ENCODE results near the gene C17orf100.
A peak's percentile ranks its signal among the peaks of the same experiment; 100 is the strongest.

C17orf100 gene

DNA sequence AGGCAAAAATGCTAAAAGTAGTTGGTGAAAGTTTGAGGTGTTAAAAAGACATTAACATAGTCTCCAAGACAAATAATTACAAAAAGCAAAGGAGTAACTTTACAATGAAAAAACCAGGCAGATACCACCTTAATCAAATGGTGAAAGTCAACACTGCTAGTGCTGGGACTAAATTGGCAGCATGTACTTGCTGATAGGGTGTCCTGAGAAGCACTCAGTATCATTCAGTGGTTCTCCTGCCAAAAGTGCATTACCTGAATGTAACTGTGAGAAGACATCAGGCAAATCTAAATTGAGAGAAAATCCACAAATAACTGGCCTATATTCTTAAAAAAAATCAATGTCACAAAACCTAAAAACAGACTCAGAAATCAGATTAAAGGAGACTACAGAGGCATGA lies 19.0 kb upstream of the C17orf100 start:
- peaks cover 66% of the 10 kb centered on the region for H3K36me3 ChIP-seq (ENCODE audit: control insufficient read depth, insufficient read depth, low read length)
- H3K9ac ChIP-seq (ENCODE audit: low read depth, low read length), result no peak overlapping the region
- H3K4me3 ChIP-seq (ENCODE audit: low read depth, low read length), result no peak overlapping the region
- no peaks in the 10 kb centered on the region for H3K9me3 ChIP-seq (ENCODE audit: control insufficient read depth, insufficient read depth, low read length)
- H3K27ac ChIP-seq (ENCODE audit: low read depth, low read length), result no peak overlapping the region
- H3K27me3 ChIP-seq (ENCODE audit: control insufficient read depth, insufficient read depth, low read length), result no peaks in the 10 kb centered on the region
- no peaks in the 10 kb centered on the region for H3K4me1 ChIP-seq (ENCODE audit: control insufficient read depth, insufficient read depth, low read length)

DNA sequence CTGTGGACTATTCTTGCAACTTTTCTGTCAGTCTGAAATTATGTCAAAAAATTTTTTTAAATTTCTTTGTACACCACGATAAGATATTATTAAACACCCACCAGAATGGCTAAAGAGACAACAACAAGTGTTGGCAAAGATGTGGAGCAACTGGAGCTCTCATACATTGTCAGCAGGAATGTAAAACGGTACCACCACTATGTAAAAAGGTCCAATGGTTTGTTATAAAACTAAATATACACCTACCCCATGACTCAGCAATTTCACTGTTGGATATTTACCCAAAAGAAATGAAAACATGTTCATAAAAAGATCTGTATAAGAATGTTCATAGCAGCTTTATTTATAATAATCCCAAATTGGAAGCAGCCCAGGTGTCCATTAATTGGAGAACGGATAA lies 18.3 kb upstream of the C17orf100 start:
- H3K36me3 ChIP-seq (ENCODE audit: control insufficient read depth, insufficient read depth, low read length), result peaks cover 58% of the 10 kb centered on the region
- no peak overlapping the region for H3K27ac ChIP-seq (ENCODE audit: low read depth, low read length)
- H3K4me1 ChIP-seq (ENCODE audit: control insufficient read depth, insufficient read depth, low read length), result no peaks in the 10 kb centered on the region
- H3K27me3 ChIP-seq (ENCODE audit: control insufficient read depth, insufficient read depth, low read length), result no peaks in the 10 kb centered on the region
- H3K9me3 ChIP-seq (ENCODE audit: control insufficient read depth, insufficient read depth, low read length), result no peaks in the 10 kb centered on the region
- no peak overlapping the region for H3K9ac ChIP-seq (ENCODE audit: low read depth, low read length)
- H3K4me3 ChIP-seq (ENCODE audit: low read depth, low read length), result no peak overlapping the region

DNA sequence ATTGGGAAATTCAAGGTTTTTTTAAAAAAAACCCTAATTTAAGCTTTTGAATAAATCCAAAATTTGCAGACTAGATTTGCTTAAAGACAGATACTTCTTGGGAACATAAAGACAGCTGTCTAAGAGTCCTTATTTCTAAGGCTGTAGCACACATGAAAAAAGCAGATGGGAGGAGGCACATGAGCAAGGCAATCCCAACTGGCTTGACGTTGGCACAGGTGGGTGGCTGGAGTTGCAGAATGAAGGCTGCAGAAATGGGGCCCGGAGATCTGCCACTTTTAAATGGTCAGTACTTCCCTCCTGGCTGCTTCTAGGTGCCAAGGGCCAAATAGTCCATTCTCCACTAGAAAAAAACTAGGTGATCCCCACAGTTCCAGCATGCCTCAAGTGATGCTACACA lies 15.5 kb upstream of the C17orf100 start:
- H3K36me3 ChIP-seq (ENCODE audit: control insufficient read depth, insufficient read depth, low read length), result peaks cover 35% of the 10 kb centered on the region
- no peak overlapping the region for H3K4me3 ChIP-seq (ENCODE audit: low read depth, low read length)
- no peaks in the 10 kb centered on the region for H3K4me1 ChIP-seq (ENCODE audit: control insufficient read depth, insufficient read depth, low read length)
- H3K9me3 ChIP-seq (ENCODE audit: control insufficient read depth, insufficient read depth, low read length), result no peaks in the 10 kb centered on the region
- H3K9ac ChIP-seq (ENCODE audit: low read depth, low read length), result no peak overlapping the region
- no peak overlapping the region for H3K27ac ChIP-seq (ENCODE audit: low read depth, low read length)
- H3K27me3 ChIP-seq (ENCODE audit: control insufficient read depth, insufficient read depth, low read length), result no peaks in the 10 kb centered on the region

DNA sequence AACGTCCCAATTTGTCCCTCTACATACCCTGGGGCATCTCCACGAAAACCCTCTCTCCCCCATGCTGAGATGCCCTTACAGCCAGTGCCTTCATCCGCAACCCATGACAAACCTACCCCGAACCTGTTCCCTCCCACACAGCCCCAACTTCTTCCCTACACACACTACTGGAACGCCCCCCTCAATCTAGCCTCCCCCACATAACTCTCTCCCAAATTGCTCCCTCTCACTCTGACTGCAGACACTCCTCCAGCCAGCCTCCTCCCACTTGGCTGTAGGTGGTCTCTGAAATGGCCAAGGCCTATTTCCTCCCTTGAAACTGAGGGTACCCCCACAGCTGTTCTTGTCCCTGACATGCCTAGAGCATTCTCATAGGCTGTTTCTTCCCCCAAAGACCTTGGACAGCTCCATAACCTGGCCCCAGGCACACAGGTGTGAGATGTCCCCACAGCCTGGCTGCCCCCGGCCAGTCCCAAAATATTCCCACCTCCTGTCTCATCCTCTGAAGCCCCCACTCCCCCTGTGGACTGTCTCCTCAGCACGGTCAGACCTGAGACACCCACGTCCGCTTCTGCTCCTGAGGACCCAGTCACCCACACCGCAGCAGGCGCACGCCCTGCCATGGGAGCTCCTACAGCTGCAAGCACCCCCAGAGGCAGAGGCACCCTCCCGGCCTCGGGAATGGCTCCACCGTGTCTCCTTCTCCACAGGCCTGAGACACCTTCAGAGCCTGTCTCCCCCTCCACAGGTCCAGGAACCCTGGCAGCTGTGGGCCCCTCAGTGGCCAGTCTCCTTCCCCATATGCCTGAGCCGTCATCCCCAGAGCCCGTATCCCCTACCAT lies 14.7 kb upstream of the C17orf100 start:
- peaks cover 29% of the 10 kb centered on the region for H3K36me3 ChIP-seq (ENCODE audit: control insufficient read depth, insufficient read depth, low read length)
- H3K4me1 ChIP-seq (ENCODE audit: control insufficient read depth, insufficient read depth, low read length), result 0 out of 2 replicates have a peak, but pooled peaks cover 2% of the 10 kb centered on the region
- H3K4me3 ChIP-seq (ENCODE audit: low read depth, low read length), result no peak overlapping the region
- H3K9me3 ChIP-seq (ENCODE audit: control insufficient read depth, insufficient read depth, low read length), result no peaks in the 10 kb centered on the region
- H3K27me3 ChIP-seq (ENCODE audit: control insufficient read depth, insufficient read depth, low read length), result no peaks in the 10 kb centered on the region
- no peak overlapping the region for H3K9ac ChIP-seq (ENCODE audit: low read depth, low read length)
- H3K27ac ChIP-seq (ENCODE audit: low read depth, low read length), result no peak overlapping the region

DNA sequence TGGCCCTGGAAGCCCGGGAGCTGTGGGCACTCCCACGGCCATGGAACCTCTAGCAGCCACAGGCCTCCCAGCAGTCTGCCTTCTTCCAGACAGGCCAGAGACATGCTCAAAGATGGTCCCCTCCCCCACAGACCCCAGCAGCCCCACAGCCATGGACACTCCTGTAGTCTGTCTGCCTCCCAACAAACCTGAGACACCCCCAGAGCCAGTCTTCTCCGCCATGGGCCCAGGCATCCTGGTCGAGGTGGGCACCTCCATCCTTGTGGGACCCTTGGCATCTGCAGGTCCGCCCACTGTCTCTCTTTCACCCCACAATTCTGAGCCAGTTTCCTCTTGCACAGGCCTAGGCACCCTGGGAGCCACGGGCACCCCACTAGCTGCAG lies 14.1 kb upstream of the C17orf100 start:
- H3K4me1 ChIP-seq (ENCODE audit: control insufficient read depth, insufficient read depth, low read length), result 0 out of 2 replicates have a peak, but pooled peaks cover 6% of the 10 kb centered on the region
- no peak overlapping the region for H3K27ac ChIP-seq (ENCODE audit: low read depth, low read length)
- H3K4me3 ChIP-seq (ENCODE audit: low read depth, low read length), result no peak overlapping the region
- no peaks in the 10 kb centered on the region for H3K27me3 ChIP-seq (ENCODE audit: control insufficient read depth, insufficient read depth, low read length)
- H3K9ac ChIP-seq (ENCODE audit: low read depth, low read length), result no peak overlapping the region
- no peaks in the 10 kb centered on the region for H3K9me3 ChIP-seq (ENCODE audit: control insufficient read depth, insufficient read depth, low read length)
- peaks cover 28% of the 10 kb centered on the region for H3K36me3 ChIP-seq (ENCODE audit: control insufficient read depth, insufficient read depth, low read length)

DNA sequence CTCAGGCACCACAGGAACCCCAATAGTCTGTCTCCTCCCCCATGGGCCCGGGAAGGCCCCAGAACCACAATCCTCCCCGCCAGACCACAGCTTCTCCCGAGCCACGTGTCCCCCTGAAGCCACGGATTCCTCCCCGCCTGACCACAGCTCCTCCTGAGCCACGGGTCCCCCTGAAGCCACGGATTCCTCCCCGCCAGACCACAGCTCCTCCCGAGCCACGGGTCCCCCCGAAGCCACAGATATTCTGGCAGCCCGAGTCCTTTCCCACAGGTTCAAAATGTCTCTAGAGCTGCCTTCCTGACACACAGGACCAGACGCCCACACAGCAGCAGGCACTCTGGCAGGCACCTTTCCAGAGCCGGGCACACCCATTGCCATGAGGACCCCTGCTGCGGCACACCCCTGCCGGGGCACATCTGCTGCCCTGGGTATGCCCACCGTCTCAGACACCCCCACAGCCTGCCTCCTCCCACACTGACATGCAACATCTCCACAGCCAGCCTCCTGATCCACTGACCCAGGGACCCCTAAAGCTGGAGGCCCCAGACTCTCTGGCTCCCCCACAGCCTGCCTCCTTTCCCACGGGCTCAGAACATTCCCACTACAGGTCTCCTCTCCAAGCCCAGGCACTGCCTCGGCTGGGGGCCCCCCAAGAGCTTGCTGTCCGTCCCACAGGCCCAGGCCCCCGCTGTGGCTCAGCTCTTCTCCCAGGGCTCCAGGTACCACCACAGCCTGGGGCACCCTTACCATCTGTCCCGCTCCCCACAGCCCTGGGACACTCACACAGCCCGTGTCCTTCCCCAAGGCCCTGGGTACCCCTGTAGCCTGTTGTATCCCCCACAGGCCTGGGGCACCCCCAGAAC lies 13.3 kb upstream of the C17orf100 start:
- Histone ChIP-seq H3K4me1 (ENCODE audit: control insufficient read depth, insufficient read depth, low read length) (0 out of 2 replicates have a peak, but pooled peaks cover 6% of the 10 kb centered on the region), H3K4me3 (ENCODE audit: low read depth, low read length) (no peak overlapping the region), H3K27ac (ENCODE audit: low read depth, low read length) (no peak overlapping the region), H3K36me3 (ENCODE audit: control insufficient read depth, insufficient read depth, low read length) (peaks cover 28% of the 10 kb centered on the region), H3K27me3 (ENCODE audit: control insufficient read depth, insufficient read depth, low read length) (no peaks in the 10 kb centered on the region), H3K9ac (ENCODE audit: low read depth, low read length) (no peak overlapping the region), H3K9me3 (ENCODE audit: control insufficient read depth, insufficient read depth, low read length) (no peaks in the 10 kb centered on the region)

DNA sequence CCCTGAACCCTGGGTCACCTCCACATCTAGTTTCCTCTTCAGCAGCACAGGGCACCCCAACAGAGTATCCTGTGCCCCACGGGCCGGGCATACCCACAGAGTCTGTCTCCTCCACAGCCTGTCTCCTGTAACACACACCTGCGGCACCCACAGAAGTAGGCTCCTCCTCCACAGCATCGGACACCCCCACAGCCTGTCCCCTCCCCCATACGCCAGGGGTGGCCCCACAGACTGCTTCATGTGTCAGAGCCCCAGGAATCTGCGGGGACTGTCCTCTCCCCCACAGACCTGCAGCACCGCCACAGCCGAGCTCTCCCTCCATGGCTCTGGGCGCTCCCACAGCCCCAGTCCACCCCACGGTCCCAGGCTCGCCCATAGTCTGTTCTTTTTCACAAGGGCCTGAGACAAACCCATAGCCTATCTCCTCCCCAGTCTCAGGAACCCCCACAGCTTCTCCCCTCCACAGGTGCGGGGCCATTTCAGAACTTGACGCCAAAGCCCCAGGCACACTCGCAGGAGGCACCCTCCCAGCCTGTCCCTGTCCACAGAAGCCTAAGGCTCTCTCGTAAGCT lies 12.5 kb upstream of the C17orf100 start:
- H3K9ac ChIP-seq (ENCODE audit: low read depth, low read length), result 0 out of 2 replicates have a peak overlapping the region, but pooled peaks have one; percentile 51
- H3K9me3 ChIP-seq (ENCODE audit: control insufficient read depth, insufficient read depth, low read length), result no peaks in the 10 kb centered on the region
- H3K27me3 ChIP-seq (ENCODE audit: control insufficient read depth, insufficient read depth, low read length), result no peaks in the 10 kb centered on the region
- H3K4me3 ChIP-seq (ENCODE audit: low read depth, low read length), result peak overlapping the region; percentile 80
- no peak overlapping the region for H3K27ac ChIP-seq (ENCODE audit: low read depth, low read length)
- H3K4me1 ChIP-seq (ENCODE audit: control insufficient read depth, insufficient read depth, low read length), result 0 out of 2 replicates have a peak, but pooled peaks cover 6% of the 10 kb centered on the region
- H3K36me3 ChIP-seq (ENCODE audit: control insufficient read depth, insufficient read depth, low read length), result peaks cover 29% of the 10 kb centered on the region

DNA sequence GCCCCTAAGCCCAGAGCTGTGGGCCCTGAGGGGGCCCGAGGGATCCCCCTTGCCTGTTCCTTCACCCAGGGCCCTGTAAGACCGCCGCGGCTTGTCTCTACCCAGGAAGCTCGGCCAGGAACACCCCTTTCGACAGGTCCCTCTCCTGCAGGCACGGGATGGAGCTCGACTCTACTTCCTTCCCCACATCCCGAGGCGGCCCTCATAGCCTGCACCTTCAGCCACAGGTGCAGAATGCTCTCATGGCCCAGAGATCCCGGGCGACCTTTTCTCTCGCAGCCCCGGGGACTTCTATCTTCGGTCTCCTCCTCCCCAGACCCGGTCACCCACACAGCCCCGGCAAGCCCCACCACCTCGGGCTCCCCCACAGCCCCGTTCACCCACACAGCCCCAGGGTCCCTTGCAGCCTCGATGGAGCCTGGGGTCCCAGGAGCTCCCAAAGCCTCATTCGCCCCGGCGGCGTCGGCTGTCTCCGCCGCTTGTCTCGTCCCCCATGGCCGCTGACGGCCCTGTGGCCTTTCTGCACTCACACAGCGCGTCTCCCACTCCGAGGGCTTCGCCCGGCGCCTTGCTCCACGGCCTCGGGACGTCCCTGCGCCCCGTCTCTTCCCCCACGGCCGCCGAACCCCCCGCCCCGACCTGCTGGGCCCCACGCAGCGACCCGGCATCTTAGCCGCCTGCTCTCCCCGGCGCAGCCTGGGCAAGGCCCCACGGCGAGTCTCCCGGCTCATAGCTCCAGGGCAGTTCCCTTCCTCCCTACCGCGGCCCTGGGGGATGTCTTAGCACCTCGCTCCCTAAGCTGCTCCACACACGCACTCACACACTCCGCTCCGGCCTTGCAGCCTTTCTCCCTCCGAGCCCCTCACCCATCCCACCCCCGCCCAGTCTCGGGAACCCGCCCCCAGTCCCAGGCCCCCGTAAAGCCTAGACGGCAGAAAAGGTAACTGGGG lies 11.7 kb upstream of the C17orf100 start:
- no peaks in the 10 kb centered on the region for H3K27me3 ChIP-seq (ENCODE audit: control insufficient read depth, insufficient read depth, low read length)
- H3K36me3 ChIP-seq (ENCODE audit: control insufficient read depth, insufficient read depth, low read length), result peaks cover 30% of the 10 kb centered on the region
- 0 out of 2 replicates have a peak, but pooled peaks cover 6% of the 10 kb centered on the region for H3K4me1 ChIP-seq (ENCODE audit: control insufficient read depth, insufficient read depth, low read length)
- H3K4me3 ChIP-seq (ENCODE audit: low read depth, low read length), result peak overlapping the region; percentile 80
- peak overlapping the region; percentile 96 for H3K27ac ChIP-seq (ENCODE audit: low read depth, low read length)
- H3K9me3 ChIP-seq (ENCODE audit: control insufficient read depth, insufficient read depth, low read length), result no peaks in the 10 kb centered on the region
- H3K9ac ChIP-seq (ENCODE audit: low read depth, low read length), result peak overlapping the region; percentile 88; the same call in 1 of the 2 replicates

DNA sequence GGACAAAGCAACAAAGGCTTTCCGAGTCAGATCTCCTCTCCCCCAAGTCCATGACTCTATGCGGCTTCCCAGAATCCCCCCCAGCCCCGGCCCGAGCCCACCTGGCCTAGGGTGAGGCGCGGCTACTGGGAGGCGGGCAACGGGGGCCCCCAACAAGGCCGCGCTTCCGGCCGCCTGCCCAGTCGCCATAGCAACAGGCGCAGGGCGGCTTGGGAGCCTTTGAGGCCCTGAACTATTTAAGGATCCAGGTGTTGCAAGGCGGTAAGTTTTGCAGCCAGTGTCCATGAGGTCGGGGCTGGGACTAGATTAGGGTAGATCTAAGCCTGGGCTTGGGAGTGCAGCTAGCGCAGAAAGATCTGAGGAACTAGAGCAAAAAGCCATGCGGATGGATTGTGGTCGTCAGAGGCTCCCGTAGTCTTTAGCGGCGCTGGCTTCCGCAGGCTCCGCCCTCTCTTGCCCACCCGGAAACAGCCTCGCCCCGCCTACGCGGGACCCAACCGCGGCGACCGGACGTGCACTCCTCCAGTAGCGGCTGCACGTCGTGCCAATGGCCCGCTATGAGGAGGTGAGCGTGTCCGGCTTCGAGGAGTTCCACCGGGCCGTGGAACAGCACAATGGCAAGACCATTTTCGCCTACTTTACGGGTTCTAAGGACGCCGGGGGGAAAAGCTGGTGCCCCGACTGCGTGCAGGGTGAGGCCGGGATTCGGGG lies 10.9 kb upstream of the C17orf100 start, which contains the start of the genes KIAA0753 and TXNDC17:
Gene KIAA0753, minus strand, starts transcription at position 176 of the 711 bp plus-strand sequence. CDS start 5,608 bp downstream, outside the sequence.
Gene TXNDC17, plus strand, starts transcription at position 525 of the 711 bp plus-strand sequence. Its CDS starts 23 bp downstream, at position 548.
- H3K9me3 ChIP-seq (ENCODE audit: control insufficient read depth, insufficient read depth, low read length), result no peaks in the 10 kb centered on the region

More for the DNA sequence above, 10.9 kb upstream of the C17orf100 start, which contains the start of the genes KIAA0753 and TXNDC17:
- H3K4me3 ChIP-seq (ENCODE audit: low read depth, low read length), result peak within 1 kb of the TSS; percentile 80
- no peaks in the 10 kb centered on the region for H3K27me3 ChIP-seq (ENCODE audit: control insufficient read depth, insufficient read depth, low read length)
- H3K4me1 ChIP-seq (ENCODE audit: control insufficient read depth, insufficient read depth, low read length), result 0 out of 2 replicates have a peak, but pooled peaks cover 6% of the 10 kb centered on the region
- peak within 1 kb of the TSS; percentile 96 for H3K27ac ChIP-seq (ENCODE audit: low read depth, low read length)
- H3K9ac ChIP-seq (ENCODE audit: low read depth, low read length), result peak within 1 kb of the TSS; percentile 88
- peaks cover 36% of the 10 kb centered on the region for H3K36me3 ChIP-seq (ENCODE audit: control insufficient read depth, insufficient read depth, low read length)

Measured in HUES48 (cell line).